SK-N-SH treated with all-trans-retinoic acid at 6 μM for 48 hours (cell line): ENCODE measurements around the gene ZNF491.
"Not testable (repeated sequence)": the region's sequence is repeated elsewhere in the genome, so short reads cannot be mapped to it uniquely, and the experiment has no call there.

Experiments used
- ATAC-seq: fragments of 200-7000 bp; cut with Tn5 transposase; 3 replicates; pipeline ENCODE4 v1.9.1; 2020; ENCODE audit warnings: mild to moderate bottlenecking, moderate library complexity
- ARNTL ChIP-seq: fragments of 450-650 bp; formaldehyde crosslinking; IDR thresholded peaks from 2 replicates; pipeline ENCODE4 v1.5.0; 2020; ENCODE audit warnings: low read depth, mild to moderate bottlenecking, moderate library complexity, borderline replicate concordance
- CSDC2 ChIP-seq: fragments of 250-450 bp; sonication (Bioruptor Pico); IDR thresholded peaks from 2 replicates; pipeline ENCODE4 v1.5.0; 2020; ENCODE audit warnings: mild to moderate bottlenecking, moderate library complexity
- ESRRG ChIP-seq: fragments of 250-450 bp; sonication (Bioruptor Pico); IDR thresholded peaks from 2 replicates; pipeline ENCODE4 v1.6.1; 2021; ENCODE audit warnings: mild to moderate bottlenecking
- ISL1 ChIP-seq: fragments of 250-450 bp; sonication (Bioruptor Pico); IDR thresholded peaks from 2 replicates; pipeline ENCODE4 v2.1.2; 2022; ENCODE audit warnings: mild to moderate bottlenecking, moderate library complexity
- OSR1 ChIP-seq: fragments of 250-450 bp; sonication (Bioruptor Pico); IDR thresholded peaks from 2 replicates; pipeline ENCODE4 v1.8.0; 2022; ENCODE audit warnings: moderate library complexity, mild to moderate bottlenecking, inconsistent platforms
- PPARA ChIP-seq: fragments of 250-450 bp; sonication (Bioruptor Pico); IDR thresholded peaks from 2 replicates; pipeline ENCODE4 v1.5.0; 2020; ENCODE audit warnings: mild to moderate bottlenecking, borderline replicate concordance
- SNAI2 ChIP-seq: fragments of 250-450 bp; sonication (Bioruptor Pico); IDR thresholded peaks from 2 replicates; pipeline ENCODE4 v1.5.0; 2020; ENCODE audit warnings: mild to moderate bottlenecking, moderate library complexity
- TCF4 ChIP-seq: fragments of 250-450 bp; sonication (Bioruptor Pico); IDR thresholded peaks from 2 replicates; pipeline ENCODE4 v1.8.0; 2021; ENCODE audit warnings: mild to moderate bottlenecking, moderate library complexity, borderline replicate concordance
- TOX ChIP-seq: fragments of 250-450 bp; sonication (Bioruptor Pico); IDR thresholded peaks from 2 replicates; pipeline ENCODE4 v1.8.0; 2021; ENCODE audit warnings: mild to moderate bottlenecking, moderate library complexity, borderline replicate concordance
- ZFP30 ChIP-seq: fragments of 450-650 bp; formaldehyde crosslinking; IDR thresholded peaks from 2 replicates; pipeline ENCODE4 v1.5.0; 2022; ENCODE audit warnings: mild to moderate bottlenecking, moderate library complexity
- ZNF565 ChIP-seq: fragments of 450-650 bp; formaldehyde crosslinking; conservative IDR thresholded peaks from 2 replicates; pipeline ENCODE4 v1.5.0; 2020; ENCODE audit warnings: low read depth, mild to moderate bottlenecking, moderate library complexity
- ZNF70 ChIP-seq: fragments of 450-650 bp; formaldehyde crosslinking; IDR thresholded peaks from 2 replicates; pipeline ENCODE4 v1.5.0; 2020; ENCODE audit warnings: mild to moderate bottlenecking, moderate library complexity
- ZNF8 ChIP-seq: fragments of 450-650 bp; formaldehyde crosslinking; IDR thresholded peaks from 2 replicates; pipeline ENCODE4 v1.5.0; 2020; ENCODE audit warnings: mild to moderate bottlenecking, moderate library complexity
- TF ChIP-seq, protein P1 (sequence below): fragments of 250-450 bp; sonication (Bioruptor Pico); IDR thresholded peaks from 2 replicates; pipeline ENCODE4 v1.8.0; 2020; ENCODE audit warnings: mild to moderate bottlenecking, moderate library complexity, borderline replicate concordance
- TF ChIP-seq, protein P2 (sequence below): fragments of 250-450 bp; sonication (Bioruptor Pico); IDR thresholded peaks from 2 replicates; pipeline ENCODE4 v1.5.0; 2020; ENCODE audit warnings: mild to moderate bottlenecking, moderate library complexity
- TF ChIP-seq, protein P3 (sequence below): fragments of 250-450 bp; sonication (Bioruptor Pico); IDR thresholded peaks from 2 replicates; pipeline ENCODE4 v1.8.0; 2021; ENCODE audit warnings: low read depth, mild to moderate bottlenecking, moderate library complexity, borderline replicate concordance
- TF ChIP-seq, protein P4 (sequence below): fragments of 250-450 bp; sonication (Bioruptor Pico); IDR thresholded peaks from 2 replicates; pipeline ENCODE4 v1.5.1; 2021; ENCODE audit warnings: mild to moderate bottlenecking, moderate library complexity

The ZNF491 gene

DNA sequence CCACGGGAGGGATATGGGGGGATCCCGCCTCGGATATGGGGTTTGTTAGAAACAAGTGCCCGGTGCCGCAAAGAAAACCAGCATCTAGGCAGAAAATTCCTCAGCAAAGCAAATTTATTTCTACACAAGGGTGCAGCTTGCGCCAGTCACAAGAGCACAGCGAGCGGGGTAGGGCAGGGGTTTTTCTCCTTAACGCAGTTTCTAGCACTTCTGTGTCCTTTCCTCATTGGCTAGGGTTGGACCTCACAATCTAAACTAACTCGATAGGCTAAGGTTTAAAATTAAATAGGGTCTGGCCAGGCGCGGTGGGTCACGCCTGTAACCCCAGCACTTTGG lies 16.3 kb downstream of the ZNF491 start:
- TF ChIP-seq ZNF8 (CRISPR knock-in tag), result no peak
- no peak for TF ChIP-seq ARNTL
- no peak for TF ChIP-seq ZFP30 (CRISPR knock-in tag)
- no peak for TF ChIP-seq SNAI2 (CRISPR knock-in tag)
- ATAC-seq, result peak; percentile 66

DNA sequence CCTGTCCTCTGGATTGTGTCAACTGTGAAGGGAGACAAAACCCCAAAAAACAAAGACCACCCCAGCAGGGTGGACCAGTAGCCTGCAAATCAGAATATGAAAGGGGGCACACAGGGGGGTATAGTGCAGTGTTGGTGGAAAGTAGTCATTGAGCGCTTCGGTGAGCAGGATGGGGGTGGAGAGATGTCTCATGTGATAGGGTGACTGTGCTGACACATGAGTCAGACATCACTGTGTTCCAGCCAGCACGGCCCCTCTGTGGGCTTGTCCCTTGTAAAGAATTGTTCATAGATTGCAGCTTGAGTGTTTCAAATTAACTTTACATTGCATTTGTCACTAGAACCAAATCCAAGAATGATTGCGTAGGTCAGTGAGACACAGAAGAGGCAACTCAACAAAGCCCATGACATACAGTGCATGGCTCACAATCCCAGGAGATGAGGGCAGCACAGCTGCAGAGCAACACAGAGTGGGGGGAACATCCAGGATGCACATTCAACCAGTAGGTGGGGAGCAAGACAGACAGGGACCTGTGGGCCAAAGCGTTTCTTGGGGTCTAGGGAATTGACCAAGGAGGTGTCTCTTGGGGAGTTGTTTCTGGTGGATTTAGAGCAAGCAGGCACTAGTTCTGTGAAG lies 23.3 kb downstream of the ZNF491 start:
- no peak for ATAC-seq
- no peak for TF ChIP-seq ISL1 (CRISPR knock-in tag)
- TF ChIP-seq, protein P1, sequence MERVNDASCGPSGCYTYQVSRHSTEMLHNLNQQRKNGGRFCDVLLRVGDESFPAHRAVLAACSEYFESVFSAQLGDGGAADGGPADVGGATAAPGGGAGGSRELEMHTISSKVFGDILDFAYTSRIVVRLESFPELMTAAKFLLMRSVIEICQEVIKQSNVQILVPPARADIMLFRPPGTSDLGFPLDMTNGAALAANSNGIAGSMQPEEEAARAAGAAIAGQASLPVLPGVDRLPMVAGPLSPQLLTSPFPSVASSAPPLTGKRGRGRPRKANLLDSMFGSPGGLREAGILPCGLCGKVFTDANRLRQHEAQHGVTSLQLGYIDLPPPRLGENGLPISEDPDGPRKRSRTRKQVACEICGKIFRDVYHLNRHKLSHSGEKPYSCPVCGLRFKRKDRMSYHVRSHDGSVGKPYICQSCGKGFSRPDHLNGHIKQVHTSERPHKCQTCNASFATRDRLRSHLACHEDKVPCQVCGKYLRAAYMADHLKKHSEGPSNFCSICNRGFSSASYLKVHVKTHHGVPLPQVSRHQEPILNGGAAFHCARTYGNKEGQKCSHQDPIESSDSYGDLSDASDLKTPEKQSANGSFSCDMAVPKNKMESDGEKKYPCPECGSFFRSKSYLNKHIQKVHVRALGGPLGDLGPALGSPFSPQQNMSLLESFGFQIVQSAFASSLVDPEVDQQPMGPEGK, result no peak
- no peak for TF ChIP-seq TOX (CRISPR knock-in tag)
- no peak for TF ChIP-seq OSR1
- TF ChIP-seq ZFP30 (CRISPR knock-in tag), result no peak
- no peak for TF ChIP-seq CSDC2

DNA sequence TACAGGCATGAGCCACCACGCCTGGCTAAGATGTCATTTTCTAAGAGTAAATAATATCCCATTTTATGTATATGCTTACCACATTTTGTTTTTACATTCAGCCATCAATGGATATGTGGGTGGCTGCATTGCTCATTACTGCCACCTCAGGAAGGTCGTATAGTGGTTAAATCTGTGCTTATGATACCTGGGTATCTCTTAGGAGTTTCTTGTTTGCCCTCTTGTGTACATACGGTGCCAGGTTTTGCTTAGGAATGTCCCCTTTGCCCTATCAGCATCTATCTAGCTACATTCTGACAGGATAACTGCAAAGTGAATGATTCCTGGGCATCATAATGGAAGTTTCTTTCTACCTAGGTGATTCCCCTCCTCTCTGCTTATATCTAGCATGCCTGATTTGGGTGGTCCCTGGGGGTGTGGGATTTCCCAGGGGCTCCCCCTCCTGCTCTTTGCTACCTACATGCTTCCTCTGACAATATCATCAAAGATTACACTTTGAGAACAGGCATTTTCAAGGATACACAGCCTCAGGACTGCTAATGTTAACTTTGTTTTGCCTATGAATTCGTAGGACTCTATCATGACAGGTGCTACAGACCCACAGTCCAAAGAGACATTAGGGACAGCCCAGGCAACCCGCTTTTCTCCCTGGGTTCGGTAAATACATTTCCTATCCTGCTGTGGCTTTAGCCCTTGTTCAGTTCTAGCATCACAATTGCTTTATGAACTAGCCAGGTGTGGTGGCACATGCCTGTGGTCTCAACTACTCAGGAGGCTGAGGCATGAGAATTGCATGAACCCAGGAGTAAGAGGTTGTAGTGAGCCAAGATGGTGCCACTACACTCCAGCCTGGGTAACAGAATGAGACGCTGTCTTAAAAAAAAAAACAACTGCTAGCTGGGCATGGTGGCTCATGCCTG lies 30.9 kb downstream of the ZNF491 start:
- ATAC-seq, result not testable (repeated sequence)

DNA sequence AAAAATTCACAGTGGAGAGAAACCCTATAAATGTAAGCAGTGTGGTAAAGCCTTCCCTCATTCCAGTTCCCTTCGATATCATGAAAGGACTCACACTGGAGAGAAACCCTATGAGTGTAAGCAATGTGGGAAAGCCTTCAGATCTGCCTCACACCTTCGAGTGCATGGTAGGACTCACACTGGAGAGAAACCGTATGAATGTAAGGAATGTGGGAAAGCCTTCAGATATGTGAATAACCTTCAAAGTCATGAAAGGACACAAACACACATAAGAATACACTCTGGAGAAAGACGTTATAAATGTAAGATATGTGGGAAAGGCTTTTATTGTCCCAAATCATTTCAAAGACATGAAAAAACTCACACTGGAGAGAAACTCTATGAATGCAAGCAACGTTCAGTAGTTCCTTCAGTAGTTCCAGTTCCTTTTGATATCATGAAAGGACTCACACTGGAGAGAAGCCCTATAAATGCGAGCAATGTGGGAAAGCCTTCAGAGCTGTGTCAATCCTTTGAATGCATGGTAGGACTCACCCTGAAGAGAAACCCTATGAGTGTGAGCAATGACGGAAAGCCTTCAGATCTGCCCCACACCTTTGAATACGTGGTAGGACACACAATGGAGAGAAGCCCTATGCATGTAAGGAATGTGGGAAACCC lies 34.1 kb downstream of the ZNF491 start:
- TF ChIP-seq CSDC2 (no peak), PPARA (CRISPR knock-in tag) (no peak), ESRRG (CRISPR knock-in tag) (no peak), ZNF70 (CRISPR knock-in tag) (no peak), SNAI2 (CRISPR knock-in tag) (no peak), TOX (CRISPR knock-in tag) (no peak), ZNF8 (CRISPR knock-in tag) (no peak), ZNF565 (CRISPR knock-in tag) (no peak), OSR1 (no peak), ZFP30 (CRISPR knock-in tag) (no peak), TCF4 (CRISPR knock-in tag) (no peak)
- TF ChIP-seq, protein P2, sequence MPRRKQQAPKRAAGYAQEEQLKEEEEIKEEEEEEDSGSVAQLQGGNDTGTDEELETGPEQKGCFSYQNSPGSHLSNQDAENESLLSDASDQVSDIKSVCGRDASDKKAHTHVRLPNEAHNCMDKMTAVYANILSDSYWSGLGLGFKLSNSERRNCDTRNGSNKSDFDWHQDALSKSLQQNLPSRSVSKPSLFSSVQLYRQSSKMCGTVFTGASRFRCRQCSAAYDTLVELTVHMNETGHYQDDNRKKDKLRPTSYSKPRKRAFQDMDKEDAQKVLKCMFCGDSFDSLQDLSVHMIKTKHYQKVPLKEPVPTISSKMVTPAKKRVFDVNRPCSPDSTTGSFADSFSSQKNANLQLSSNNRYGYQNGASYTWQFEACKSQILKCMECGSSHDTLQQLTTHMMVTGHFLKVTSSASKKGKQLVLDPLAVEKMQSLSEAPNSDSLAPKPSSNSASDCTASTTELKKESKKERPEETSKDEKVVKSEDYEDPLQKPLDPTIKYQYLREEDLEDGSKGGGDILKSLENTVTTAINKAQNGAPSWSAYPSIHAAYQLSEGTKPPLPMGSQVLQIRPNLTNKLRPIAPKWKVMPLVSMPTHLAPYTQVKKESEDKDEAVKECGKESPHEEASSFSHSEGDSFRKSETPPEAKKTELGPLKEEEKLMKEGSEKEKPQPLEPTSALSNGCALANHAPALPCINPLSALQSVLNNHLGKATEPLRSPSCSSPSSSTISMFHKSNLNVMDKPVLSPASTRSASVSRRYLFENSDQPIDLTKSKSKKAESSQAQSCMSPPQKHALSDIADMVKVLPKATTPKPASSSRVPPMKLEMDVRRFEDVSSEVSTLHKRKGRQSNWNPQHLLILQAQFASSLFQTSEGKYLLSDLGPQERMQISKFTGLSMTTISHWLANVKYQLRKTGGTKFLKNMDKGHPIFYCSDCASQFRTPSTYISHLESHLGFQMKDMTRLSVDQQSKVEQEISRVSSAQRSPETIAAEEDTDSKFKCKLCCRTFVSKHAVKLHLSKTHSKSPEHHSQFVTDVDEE (CRISPR knock-in tag), result no peak
- TF ChIP-seq, protein P3, sequence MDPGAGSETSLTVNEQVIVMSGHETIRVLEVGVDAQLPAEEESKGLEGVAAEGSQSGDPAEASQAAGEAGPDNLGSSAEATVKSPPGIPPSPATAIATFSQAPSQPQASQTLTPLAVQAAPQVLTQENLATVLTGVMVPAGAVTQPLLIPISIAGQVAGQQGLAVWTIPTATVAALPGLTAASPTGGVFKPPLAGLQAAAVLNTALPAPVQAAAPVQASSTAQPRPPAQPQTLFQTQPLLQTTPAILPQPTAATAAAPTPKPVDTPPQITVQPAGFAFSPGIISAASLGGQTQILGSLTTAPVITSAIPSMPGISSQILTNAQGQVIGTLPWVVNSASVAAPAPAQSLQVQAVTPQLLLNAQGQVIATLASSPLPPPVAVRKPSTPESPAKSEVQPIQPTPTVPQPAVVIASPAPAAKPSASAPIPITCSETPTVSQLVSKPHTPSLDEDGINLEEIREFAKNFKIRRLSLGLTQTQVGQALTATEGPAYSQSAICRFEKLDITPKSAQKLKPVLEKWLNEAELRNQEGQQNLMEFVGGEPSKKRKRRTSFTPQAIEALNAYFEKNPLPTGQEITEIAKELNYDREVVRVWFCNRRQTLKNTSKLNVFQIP (CRISPR knock-in tag), result no peak
- TF ChIP-seq, protein P4, sequence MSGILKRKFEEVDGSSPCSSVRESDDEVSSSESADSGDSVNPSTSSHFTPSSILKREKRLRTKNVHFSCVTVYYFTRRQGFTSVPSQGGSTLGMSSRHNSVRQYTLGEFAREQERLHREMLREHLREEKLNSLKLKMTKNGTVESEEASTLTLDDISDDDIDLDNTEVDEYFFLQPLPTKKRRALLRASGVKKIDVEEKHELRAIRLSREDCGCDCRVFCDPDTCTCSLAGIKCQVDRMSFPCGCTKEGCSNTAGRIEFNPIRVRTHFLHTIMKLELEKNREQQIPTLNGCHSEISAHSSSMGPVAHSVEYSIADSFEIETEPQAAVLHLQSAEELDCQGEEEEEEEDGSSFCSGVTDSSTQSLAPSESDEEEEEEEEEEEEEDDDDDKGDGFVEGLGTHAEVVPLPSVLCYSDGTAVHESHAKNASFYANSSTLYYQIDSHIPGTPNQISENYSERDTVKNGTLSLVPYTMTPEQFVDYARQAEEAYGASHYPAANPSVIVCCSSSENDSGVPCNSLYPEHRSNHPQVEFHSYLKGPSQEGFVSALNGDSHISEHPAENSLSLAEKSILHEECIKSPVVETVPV (CRISPR knock-in tag), result no peak
- no peak for ATAC-seq
